ENCODE data around the gene SLC5A5. TPM values are rescaled to one million over a fixed set of nuclear protein-coding genes. Genes with fewer than 3 reads are reported as not detected.

The SLC5A5 gene
- total RNA-seq, 1 donor from 2014 or later: not detected

DNA sequence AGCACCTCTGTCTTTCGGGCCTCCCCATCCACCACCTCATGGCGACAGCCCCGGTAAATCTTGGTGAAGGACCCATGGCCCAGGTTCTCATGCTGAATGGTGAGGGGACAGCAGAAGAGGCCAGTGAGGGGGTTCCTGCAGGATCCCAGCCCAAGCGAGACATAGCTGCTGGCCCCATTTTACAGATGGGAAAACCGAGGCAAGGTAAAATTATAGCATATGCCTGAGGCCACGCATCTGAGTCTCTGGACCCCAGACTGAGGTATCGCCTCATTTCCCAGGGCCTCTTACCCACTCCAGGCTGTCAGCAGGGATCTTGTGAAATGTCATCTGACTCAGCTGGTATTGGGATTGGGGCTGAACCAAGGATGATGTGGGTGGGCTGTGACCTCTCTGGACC, 33.8 kb upstream of the SLC5A5 start:
- H3K9me3 Mint-ChIP-seq (ENCODE audit: low read depth): no peaks in the 10 kb centered on the region
- TF ChIP-seq, protein P1, sequence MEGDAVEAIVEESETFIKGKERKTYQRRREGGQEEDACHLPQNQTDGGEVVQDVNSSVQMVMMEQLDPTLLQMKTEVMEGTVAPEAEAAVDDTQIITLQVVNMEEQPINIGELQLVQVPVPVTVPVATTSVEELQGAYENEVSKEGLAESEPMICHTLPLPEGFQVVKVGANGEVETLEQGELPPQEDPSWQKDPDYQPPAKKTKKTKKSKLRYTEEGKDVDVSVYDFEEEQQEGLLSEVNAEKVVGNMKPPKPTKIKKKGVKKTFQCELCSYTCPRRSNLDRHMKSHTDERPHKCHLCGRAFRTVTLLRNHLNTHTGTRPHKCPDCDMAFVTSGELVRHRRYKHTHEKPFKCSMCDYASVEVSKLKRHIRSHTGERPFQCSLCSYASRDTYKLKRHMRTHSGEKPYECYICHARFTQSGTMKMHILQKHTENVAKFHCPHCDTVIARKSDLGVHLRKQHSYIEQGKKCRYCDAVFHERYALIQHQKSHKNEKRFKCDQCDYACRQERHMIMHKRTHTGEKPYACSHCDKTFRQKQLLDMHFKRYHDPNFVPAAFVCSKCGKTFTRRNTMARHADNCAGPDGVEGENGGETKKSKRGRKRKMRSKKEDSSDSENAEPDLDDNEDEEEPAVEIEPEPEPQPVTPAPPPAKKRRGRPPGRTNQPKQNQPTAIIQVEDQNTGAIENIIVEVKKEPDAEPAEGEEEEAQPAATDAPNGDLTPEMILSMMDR (IDR thresholded peaks at IDR 0.05; ENCODE audit: unreplicated experiment): no peak
- peaks cover 56% of the 10 kb centered on the region for H3K27me3 Mint-ChIP-seq
- DNase-seq (ENCODE audit: low spot score, unreplicated experiment): no peak
- no peak overlapping the region for H3K27ac Mint-ChIP-seq
- H3K36me3 Mint-ChIP-seq (ENCODE audit: insufficient read depth): no peaks in the 10 kb centered on the region
- peaks cover 1% of the 10 kb centered on the region for H3K4me1 Mint-ChIP-seq (ENCODE audit: low read depth)
- H3K4me3 Mint-ChIP-seq (ENCODE audit: low read depth): no peak overlapping the region

DNA sequence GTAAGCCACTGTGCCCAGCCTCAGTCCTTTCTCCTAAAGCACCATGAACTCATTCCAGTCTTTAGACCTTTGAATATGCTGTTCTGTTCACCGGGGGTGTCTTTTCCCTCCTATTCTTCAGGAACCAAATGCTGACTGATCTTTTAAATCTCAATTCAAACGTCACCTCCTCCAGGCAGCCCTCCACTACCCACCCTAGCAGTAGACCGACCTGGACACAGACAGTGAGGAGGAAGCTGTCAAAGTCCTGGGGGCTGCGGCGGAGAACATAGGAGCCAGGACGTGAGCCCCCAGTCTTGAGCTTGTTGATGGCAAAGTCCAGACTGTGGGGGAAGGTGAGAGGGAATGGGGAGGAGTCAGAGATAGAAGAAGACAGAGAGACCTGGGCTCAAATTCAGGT, 31.7 kb upstream of the SLC5A5 start:
- DNase-seq (ENCODE audit: low spot score, unreplicated experiment): no peak
- Mint-ChIP-seq H3K4me1 (ENCODE audit: low read depth) (peaks cover 1% of the 10 kb centered on the region), H3K27ac (no peak overlapping the region), H3K9me3 (ENCODE audit: low read depth) (no peaks in the 10 kb centered on the region), H3K27me3 (peaks cover 76% of the 10 kb centered on the region), H3K36me3 (ENCODE audit: insufficient read depth) (no peaks in the 10 kb centered on the region), H3K4me3 (ENCODE audit: low read depth) (no peak overlapping the region)
- TF ChIP-seq, protein P1 (IDR thresholded peaks at IDR 0.05; ENCODE audit: unreplicated experiment): no peak

DNA sequence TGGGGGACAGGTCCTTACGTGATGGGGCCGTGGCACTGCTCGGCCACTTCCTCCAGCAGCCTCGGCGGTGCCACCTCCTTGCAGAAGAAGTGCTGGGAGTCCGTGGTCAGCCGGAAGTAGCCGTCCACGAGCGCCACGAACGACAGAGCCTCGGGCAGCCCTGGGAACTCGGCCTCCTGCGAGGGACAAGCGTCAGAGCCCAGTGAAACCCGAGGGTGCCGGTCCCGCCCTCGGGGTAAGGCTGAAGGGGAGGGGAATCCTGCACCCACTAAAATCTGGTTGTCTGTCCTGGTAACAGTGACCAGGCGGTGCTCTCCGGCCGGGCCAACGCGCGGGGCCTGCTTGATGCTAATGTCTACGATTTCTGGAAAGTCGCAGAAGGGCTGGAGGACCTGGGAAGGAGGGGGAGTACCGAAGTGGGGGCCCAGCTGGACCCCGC, 30.4 kb upstream of the SLC5A5 start:
- no peaks in the 10 kb centered on the region for H3K9me3 Mint-ChIP-seq (ENCODE audit: low read depth)
- H3K36me3 Mint-ChIP-seq (ENCODE audit: insufficient read depth): no peaks in the 10 kb centered on the region
- peaks cover 68% of the 10 kb centered on the region for H3K27me3 Mint-ChIP-seq
- H3K4me3 Mint-ChIP-seq (ENCODE audit: low read depth): no peak overlapping the region
- no peak overlapping the region for H3K27ac Mint-ChIP-seq
- no peak for DNase-seq (ENCODE audit: low spot score, unreplicated experiment)
- TF ChIP-seq, protein P1 (IDR thresholded peaks at IDR 0.05; ENCODE audit: unreplicated experiment): no peak
- peaks cover 1% of the 10 kb centered on the region for H3K4me1 Mint-ChIP-seq (ENCODE audit: low read depth)

DNA sequence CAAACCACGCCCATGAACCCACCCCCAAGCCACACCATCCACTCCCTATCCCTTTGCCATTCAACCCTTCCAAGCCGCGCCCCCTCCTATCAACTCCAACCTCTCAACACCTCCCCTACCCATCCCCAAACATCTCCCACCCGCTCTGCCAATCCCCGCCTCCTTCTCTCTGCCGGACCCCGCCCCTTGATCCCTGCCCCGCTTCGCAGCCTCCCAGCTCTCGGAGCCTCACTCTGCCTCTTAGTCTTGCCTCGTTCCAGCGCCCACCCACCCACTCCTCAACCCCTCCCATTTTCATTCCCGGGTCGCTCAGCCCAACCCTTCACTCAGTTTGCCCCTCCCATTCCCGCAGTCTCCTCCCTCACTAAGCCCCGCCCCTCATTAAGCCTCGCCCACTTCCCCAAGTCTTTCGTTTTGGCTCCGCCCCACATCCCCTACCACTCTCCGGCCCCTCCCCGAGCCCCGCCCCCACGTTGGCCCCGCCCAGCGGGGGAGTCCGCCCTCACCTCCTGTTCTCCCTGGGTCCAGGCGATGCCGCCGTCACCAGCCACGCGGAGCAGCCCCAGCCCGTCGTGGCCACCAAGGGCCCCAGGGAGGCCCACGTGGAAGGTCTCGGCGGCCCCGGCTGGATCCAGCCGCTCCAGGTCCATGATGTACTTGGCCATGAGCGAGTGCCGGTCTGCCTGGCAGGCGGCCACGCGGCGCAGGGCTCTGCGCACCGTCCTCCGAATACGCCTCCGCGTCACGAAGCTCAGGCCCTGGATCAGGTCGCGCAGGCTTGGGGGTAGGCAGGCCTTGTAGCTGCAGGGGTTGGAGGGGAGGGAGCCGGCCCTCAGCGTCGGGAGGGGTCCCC, 29.7 kb upstream of the SLC5A5 start:
- peaks cover 64% of the 10 kb centered on the region for H3K27me3 Mint-ChIP-seq
- peak; percentile 50 for DNase-seq (ENCODE audit: low spot score, unreplicated experiment)
- H3K9me3 Mint-ChIP-seq (ENCODE audit: low read depth): no peaks in the 10 kb centered on the region
- no peaks in the 10 kb centered on the region for H3K36me3 Mint-ChIP-seq (ENCODE audit: insufficient read depth)
- H3K27ac Mint-ChIP-seq: no peak overlapping the region
- H3K4me3 Mint-ChIP-seq (ENCODE audit: low read depth): no peak overlapping the region
- H3K4me1 Mint-ChIP-seq (ENCODE audit: low read depth): peaks cover 1% of the 10 kb centered on the region
- TF ChIP-seq, protein P1 (IDR thresholded peaks at IDR 0.05; ENCODE audit: unreplicated experiment): no peak

DNA sequence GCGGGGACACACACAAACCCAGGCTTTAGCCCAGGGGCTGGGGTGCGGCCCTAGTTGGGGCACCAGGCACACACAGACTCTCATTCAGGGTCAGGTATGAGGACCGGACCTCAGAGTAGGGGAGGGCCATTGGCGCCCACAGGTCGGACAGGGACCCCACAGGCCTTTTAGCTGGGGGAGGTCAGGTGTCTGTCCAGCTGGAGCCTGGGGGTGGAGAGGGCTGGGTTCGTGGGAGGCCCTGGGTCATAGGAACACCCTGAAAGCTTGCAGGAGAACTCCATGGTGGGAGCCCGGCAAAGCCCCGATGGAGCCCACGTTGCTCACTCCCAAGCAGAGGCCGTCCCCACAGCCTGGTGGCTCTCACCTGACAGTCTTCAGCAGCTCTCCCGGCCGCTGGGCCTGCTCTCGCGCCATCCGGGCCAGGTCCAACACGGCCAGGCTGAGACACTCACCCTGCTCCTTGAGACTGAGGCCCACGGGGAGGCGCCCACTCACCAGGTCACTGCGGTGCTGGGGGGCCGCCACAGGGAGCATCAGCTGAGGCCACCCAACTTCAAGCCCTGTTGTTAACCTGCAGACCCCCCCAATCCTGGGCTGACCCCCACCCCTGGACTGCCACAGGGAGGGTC, 29.0 kb upstream of the SLC5A5 start:
- no peak overlapping the region for H3K4me3 Mint-ChIP-seq (ENCODE audit: low read depth)
- peaks cover 63% of the 10 kb centered on the region for H3K27me3 Mint-ChIP-seq
- TF ChIP-seq, protein P1 (IDR thresholded peaks at IDR 0.05; ENCODE audit: unreplicated experiment): no peak
- H3K36me3 Mint-ChIP-seq (ENCODE audit: insufficient read depth): no peaks in the 10 kb centered on the region
- H3K9me3 Mint-ChIP-seq (ENCODE audit: low read depth): no peaks in the 10 kb centered on the region
- H3K27ac Mint-ChIP-seq: no peak overlapping the region
- peaks cover 1% of the 10 kb centered on the region for H3K4me1 Mint-ChIP-seq (ENCODE audit: low read depth)
- DNase-seq (ENCODE audit: low spot score, unreplicated experiment): no peak

Data from progenitor cell of endocrine pancreas (in vitro differentiated cells).